ENCODE data around the gene MYO1D. TPM values are rescaled to one million over a fixed set of nuclear protein-coding genes. Genes with fewer than 3 reads are reported as not detected.

MYO1D gene
- total RNA-seq, 1 donor, result 160 TPM

DNA sequence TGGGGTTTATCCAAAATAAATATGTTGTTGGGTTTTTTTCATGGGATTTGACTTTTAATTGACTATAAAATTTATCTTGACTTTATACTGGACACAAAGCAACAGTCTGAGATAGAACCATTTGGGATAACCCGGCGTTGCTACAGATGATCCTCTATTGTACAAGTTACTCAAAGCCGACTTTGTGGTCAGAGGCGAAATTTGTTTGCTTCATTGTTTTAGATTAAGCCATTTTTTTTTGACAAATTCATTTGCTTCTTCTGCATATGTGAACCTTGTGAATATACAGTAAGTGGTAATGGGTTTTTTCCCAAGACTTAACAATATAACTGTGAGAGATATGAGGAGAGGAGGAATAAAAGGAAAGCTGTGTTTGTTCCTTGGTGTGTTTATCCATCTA lies 11.8 kb downstream of the MYO1D start:
- no peak overlapping the region for H3K4me2 ChIP-seq (ENCODE audit: insufficient read depth, low read length)
- H2AFZ ChIP-seq (ENCODE audit: low read length), result no peak overlapping the region
- peaks cover 16% of the 10 kb centered on the region for H3K4me1 ChIP-seq (ENCODE audit: insufficient read depth, low read length)
- H3K27me3 ChIP-seq (ENCODE audit: insufficient read depth, low read length), result no peaks in the 10 kb centered on the region
- H3K36me3 ChIP-seq (ENCODE audit: insufficient read depth, low read length), result no peaks in the 10 kb centered on the region
- no peaks in the 10 kb centered on the region for H3K9me3 ChIP-seq (ENCODE audit: low read depth, low read length)
- no peak overlapping the region for H3K27ac ChIP-seq (ENCODE audit: low read depth, low read length)
- no peak overlapping the region for H3K4me3 ChIP-seq (ENCODE audit: insufficient read depth, low read length)
- no peak for DNase-seq (ENCODE audit: insufficient read length, low spot score, missing footprints)
- TF ChIP-seq, protein P1, sequence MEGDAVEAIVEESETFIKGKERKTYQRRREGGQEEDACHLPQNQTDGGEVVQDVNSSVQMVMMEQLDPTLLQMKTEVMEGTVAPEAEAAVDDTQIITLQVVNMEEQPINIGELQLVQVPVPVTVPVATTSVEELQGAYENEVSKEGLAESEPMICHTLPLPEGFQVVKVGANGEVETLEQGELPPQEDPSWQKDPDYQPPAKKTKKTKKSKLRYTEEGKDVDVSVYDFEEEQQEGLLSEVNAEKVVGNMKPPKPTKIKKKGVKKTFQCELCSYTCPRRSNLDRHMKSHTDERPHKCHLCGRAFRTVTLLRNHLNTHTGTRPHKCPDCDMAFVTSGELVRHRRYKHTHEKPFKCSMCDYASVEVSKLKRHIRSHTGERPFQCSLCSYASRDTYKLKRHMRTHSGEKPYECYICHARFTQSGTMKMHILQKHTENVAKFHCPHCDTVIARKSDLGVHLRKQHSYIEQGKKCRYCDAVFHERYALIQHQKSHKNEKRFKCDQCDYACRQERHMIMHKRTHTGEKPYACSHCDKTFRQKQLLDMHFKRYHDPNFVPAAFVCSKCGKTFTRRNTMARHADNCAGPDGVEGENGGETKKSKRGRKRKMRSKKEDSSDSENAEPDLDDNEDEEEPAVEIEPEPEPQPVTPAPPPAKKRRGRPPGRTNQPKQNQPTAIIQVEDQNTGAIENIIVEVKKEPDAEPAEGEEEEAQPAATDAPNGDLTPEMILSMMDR (IDR thresholded peaks at IDR 0.05; ENCODE audit: extremely low read depth, low read depth, low read length), result no peak
- peaks cover 41% of the 10 kb centered on the region for H3K79me2 ChIP-seq (ENCODE audit: insufficient read depth, low read length)
- no peaks in the 10 kb centered on the region for H4K20me1 ChIP-seq (ENCODE audit: insufficient read depth, low read length)

DNA sequence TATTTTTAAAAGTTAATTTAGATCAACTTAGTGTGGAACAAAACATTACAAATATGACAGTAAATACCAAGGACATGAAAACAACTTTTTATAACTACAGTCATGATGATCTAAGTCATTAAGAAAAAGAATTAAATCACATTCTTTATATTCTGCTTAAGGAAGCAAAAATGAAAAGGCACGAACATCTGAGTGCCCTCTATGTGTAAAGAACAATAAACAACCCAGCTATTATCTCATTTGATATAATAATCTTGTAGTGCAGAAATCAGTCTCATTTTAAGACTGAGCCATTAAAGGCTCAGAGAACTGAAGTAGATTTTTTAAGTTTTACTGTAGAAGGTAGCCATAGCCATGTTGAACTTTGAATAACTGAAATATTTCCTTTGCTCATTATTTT lies 13.4 kb downstream of the MYO1D start:
- H2AFZ ChIP-seq (ENCODE audit: low read length), result no peak overlapping the region
- no peak overlapping the region for H3K4me2 ChIP-seq (ENCODE audit: insufficient read depth, low read length)
- peaks cover 4% of the 10 kb centered on the region for H3K4me1 ChIP-seq (ENCODE audit: insufficient read depth, low read length)
- H3K4me3 ChIP-seq (ENCODE audit: insufficient read depth, low read length), result no peak overlapping the region
- TF ChIP-seq, protein P1 (IDR thresholded peaks at IDR 0.05; ENCODE audit: extremely low read depth, low read depth, low read length), result no peak
- peaks cover 48% of the 10 kb centered on the region for H3K79me2 ChIP-seq (ENCODE audit: insufficient read depth, low read length)
- DNase-seq (ENCODE audit: insufficient read length, low spot score, missing footprints), result no peak
- no peaks in the 10 kb centered on the region for H3K36me3 ChIP-seq (ENCODE audit: insufficient read depth, low read length)
- no peaks in the 10 kb centered on the region for H4K20me1 ChIP-seq (ENCODE audit: insufficient read depth, low read length)
- H3K27me3 ChIP-seq (ENCODE audit: insufficient read depth, low read length), result no peaks in the 10 kb centered on the region
- H3K27ac ChIP-seq (ENCODE audit: low read depth, low read length), result no peak overlapping the region
- no peaks in the 10 kb centered on the region for H3K9me3 ChIP-seq (ENCODE audit: low read depth, low read length)

DNA sequence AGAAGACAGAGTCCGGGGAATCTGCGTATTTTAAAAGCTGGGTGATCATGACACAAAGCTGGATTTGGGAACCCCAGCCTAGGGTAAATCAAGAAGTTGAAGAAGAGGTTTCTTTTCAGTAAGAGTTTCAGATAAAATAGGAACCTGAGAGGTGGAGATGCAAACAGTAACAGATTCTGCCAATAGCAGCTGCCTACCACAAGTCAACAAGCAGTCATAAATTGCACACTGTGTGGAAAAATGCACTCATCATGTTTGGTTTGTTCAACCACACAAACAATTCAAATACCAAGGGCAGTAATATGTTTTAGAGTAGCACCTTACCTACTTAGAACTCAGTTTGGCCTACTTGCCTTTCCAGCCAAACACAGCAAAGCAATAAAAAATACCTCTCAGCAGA lies 14.0 kb downstream of the MYO1D start:
- Histone ChIP-seq H3K4me1 (ENCODE audit: insufficient read depth, low read length) (peaks cover 4% of the 10 kb centered on the region), H3K9me3 (ENCODE audit: low read depth, low read length) (no peaks in the 10 kb centered on the region), H3K27ac (ENCODE audit: low read depth, low read length) (no peak overlapping the region), H3K27me3 (ENCODE audit: insufficient read depth, low read length) (no peaks in the 10 kb centered on the region), H2AFZ (ENCODE audit: low read length) (no peak overlapping the region), H3K4me2 (ENCODE audit: insufficient read depth, low read length) (no peak overlapping the region), H4K20me1 (ENCODE audit: insufficient read depth, low read length) (no peaks in the 10 kb centered on the region), H3K36me3 (ENCODE audit: insufficient read depth, low read length) (no peaks in the 10 kb centered on the region), H3K79me2 (ENCODE audit: insufficient read depth, low read length) (peaks cover 43% of the 10 kb centered on the region), H3K4me3 (ENCODE audit: insufficient read depth, low read length) (no peak overlapping the region)
- DNase-seq (ENCODE audit: insufficient read length, low spot score, missing footprints), result no peak
- TF ChIP-seq, protein P1 (IDR thresholded peaks at IDR 0.05; ENCODE audit: extremely low read depth, low read depth, low read length), result no peak

DNA sequence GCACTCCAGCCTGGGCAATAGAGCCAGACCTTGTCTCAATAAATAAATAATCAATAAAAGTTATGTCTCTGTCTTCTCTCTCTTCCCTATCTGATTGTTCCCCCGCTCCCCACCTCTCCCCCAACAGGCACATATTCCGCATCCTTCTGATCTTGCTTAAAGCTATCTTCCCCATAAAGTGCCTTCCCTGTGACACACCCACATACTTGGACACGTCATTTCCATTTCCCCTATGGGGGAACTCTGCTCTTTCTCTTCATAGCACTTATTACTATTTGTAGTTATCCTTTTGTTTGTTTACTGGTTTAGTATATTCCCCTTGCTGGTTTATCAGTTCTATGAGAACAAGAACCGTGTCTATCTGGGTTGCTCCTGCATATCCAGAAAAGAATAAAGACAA lies 14.9 kb downstream of the MYO1D start:
- Histone ChIP-seq H2AFZ (ENCODE audit: low read length) (no peak overlapping the region), H4K20me1 (ENCODE audit: insufficient read depth, low read length) (no peaks in the 10 kb centered on the region), H3K4me1 (ENCODE audit: insufficient read depth, low read length) (peaks cover 4% of the 10 kb centered on the region), H3K27me3 (ENCODE audit: insufficient read depth, low read length) (no peaks in the 10 kb centered on the region), H3K4me2 (ENCODE audit: insufficient read depth, low read length) (no peak overlapping the region), H3K36me3 (ENCODE audit: insufficient read depth, low read length) (no peaks in the 10 kb centered on the region), H3K9me3 (ENCODE audit: low read depth, low read length) (no peaks in the 10 kb centered on the region), H3K27ac (ENCODE audit: low read depth, low read length) (no peak overlapping the region), H3K79me2 (ENCODE audit: insufficient read depth, low read length) (peaks cover 38% of the 10 kb centered on the region), H3K4me3 (ENCODE audit: insufficient read depth, low read length) (no peak overlapping the region)
- DNase-seq (ENCODE audit: insufficient read length, low spot score, missing footprints), result no peak
- TF ChIP-seq, protein P1 (IDR thresholded peaks at IDR 0.05; ENCODE audit: extremely low read depth, low read depth, low read length), result no peak

Data from osteoblast (primary cell).